ENCODE results near the gene TACR1.

DNA sequence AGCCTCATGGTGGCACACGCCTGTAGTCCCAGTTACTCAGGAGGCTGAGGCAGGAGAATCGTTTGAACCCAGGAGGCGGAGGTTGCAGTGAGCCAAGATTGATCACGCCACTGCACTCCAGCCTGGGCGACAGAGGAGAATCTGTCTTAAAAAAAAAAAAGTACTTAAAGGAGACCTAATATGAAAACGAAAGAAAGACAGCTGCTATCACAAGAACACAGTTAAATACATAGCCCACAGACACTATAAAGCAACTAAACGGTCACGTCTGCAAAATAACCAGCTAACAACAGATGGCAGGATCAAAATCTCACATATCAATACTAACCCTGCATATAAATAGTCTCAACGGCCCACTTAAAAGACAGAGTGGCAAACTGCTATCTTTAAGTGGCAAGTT lies 43.9 kb upstream of the TACR1 start:
- TF ChIP-seq, protein P1, sequence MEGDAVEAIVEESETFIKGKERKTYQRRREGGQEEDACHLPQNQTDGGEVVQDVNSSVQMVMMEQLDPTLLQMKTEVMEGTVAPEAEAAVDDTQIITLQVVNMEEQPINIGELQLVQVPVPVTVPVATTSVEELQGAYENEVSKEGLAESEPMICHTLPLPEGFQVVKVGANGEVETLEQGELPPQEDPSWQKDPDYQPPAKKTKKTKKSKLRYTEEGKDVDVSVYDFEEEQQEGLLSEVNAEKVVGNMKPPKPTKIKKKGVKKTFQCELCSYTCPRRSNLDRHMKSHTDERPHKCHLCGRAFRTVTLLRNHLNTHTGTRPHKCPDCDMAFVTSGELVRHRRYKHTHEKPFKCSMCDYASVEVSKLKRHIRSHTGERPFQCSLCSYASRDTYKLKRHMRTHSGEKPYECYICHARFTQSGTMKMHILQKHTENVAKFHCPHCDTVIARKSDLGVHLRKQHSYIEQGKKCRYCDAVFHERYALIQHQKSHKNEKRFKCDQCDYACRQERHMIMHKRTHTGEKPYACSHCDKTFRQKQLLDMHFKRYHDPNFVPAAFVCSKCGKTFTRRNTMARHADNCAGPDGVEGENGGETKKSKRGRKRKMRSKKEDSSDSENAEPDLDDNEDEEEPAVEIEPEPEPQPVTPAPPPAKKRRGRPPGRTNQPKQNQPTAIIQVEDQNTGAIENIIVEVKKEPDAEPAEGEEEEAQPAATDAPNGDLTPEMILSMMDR (conservative IDR thresholded peaks at IDR 0.05; ENCODE audit: low read depth, low read length) = no peak
- no peak for TF ChIP-seq RAD21 (IDR thresholded peaks at IDR 0.05; ENCODE audit: low read length)
- TF ChIP-seq POLR2A (IDR thresholded peaks at IDR 0.05; ENCODE audit: low read depth, low read length) = no peak
